Small intestine (tissue), 7 donors: ENCODE results near the gene MBD2. TPM values are rescaled to one million over a fixed set of nuclear protein-coding genes. Genes with fewer than 3 reads are reported as not detected.

Source experiments
- DNase-seq, 2 donors: peaks; one replicate each; pipeline versions ENCODE4 v3.0.0 to v3.0.0-alpha.2; 2013
- FAIRE-seq: peaks from 2 replicates; lab custom pipeline; 2012; peaks lifted over from hg19 to GRCh38; lab: Jason Lieb, UNC
- H3K27ac ChIP-seq, 3 donors: one replicate each; pipeline ENCODE4 v1.5.1; 2013; ENCODE audit warnings: low read length in 2 of 3, mild to moderate bottlenecking in 2 of 3, control low read depth in 1 of 3, inconsistent platforms in 1 of 3, low read depth in 1 of 3, moderate library complexity in 1 of 3
- H3K27me3 ChIP-seq, 3 donors: one replicate each; pipeline ENCODE4 v1.6.1; 2013; ENCODE audit warnings: low read length in 3 of 3, inconsistent platforms in 1 of 3; ENCODE audit not compliant: control insufficient read depth in 3 of 3, insufficient read depth in 3 of 3
- H3K36me3 ChIP-seq, 3 donors: one replicate each; pipeline ENCODE4 v1.6.1; 2013; ENCODE audit warnings: low read length in 3 of 3, inconsistent platforms in 1 of 3, low read depth in 1 of 3, mild to moderate bottlenecking in 1 of 3, moderate library complexity in 1 of 3; ENCODE audit not compliant: control insufficient read depth in 3 of 3, insufficient read depth in 2 of 3
- H3K4me1 ChIP-seq, 3 donors: one replicate each; pipeline ENCODE4 v1.6.1; 2013; ENCODE audit warnings: low read length in 2 of 3, inconsistent platforms in 1 of 3, low read depth in 1 of 3, mild to moderate bottlenecking in 1 of 3, moderate library complexity in 1 of 3; ENCODE audit not compliant: control insufficient read depth in 3 of 3, insufficient read depth in 2 of 3
- H3K4me3 ChIP-seq, 3 donors: one replicate each; pipeline ENCODE4 v1.5.1; 2013; ENCODE audit warnings: low read length in 3 of 3, control low read depth in 1 of 3, inconsistent platforms in 1 of 3, low read depth in 1 of 3, mild to moderate bottlenecking in 1 of 3, moderate library complexity in 1 of 3
- H3K9me3 ChIP-seq, 2 donors: one replicate each; pipeline ENCODE4 v1.6.1; 2013; ENCODE audit warnings: low read depth in 1 of 2, low read length in 1 of 2; ENCODE audit not compliant: control insufficient read depth in 2 of 2, insufficient read depth in 1 of 2
- WGBS, 3 donors: extraction: QIAGEN DNeasy Blood & Tissue Kit; methylation state at CpG; one replicate each; pipeline ENCODE4 v1.1.7; 2013; 5-methylcytosine and 5-hydroxymethylcytosine counted together
- polyA plus RNA-seq, 4 donors: library from polyadenylated mRNA; stranded (reverse) in 3 of 4; unstranded in 1 of 4; fragments of 200-250 nt in 3 of 4; fragments of 120-200 nt in 1 of 4; gene quantifications; one replicate each; pipeline versions ENCODE4 v1.2.1 to v1.2.3, GENCODE V29; 2013
- donor health status: healthy with polysubstance abuse.
- donor health status: control.
- donor health status: control.
- donor health status: Bipolar disorder and iron deficiency.
- donor health status: healthy.

Gene MBD2
- polyA plus RNA-seq, 4 donors = 24.0 to 65.1 (median 36.9) TPM

- no peak for FAIRE-seq
Observed at GRCh38 chr18:54183390-54183789, 41.1 kb downstream of the MBD2 start.

DNA sequence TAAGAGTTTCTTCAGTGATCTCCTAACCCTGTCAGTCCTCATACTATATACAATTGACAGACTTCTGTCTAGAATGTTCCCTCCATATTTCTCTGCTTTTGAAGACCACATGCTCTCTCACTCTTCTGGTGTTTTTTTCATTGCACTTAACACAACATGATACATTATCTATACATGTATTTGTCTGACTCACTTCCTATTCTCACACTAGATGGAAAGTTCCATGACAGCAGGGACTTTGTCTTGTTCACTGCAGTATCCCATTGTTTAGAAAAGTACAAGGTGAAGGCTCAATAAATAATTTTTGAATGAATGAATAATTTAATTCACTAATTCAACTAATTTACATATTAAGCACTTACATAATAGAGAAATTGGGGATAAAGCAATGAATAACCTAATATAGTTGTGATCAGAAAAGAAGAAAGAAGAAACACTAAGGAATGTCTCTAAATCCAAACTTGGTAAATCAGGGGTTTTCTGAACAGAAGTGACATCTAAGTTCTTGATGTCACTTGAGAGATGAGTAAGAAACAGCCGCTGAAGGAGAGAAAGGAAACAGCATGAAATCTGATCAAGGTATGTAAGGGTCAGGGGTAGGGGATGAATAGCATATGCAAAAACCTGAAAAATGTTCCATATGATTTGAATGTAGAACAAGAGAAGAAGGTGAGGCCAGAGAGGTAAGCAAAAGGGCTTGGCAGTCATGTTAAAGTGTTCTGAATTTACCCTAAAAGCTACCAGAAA is 42.4 kb downstream of the MBD2 start:
- H3K36me3 ChIP-seq = peaks cover 0 to 14% (median 4%) of the 10 kb centered on the region in 3 donors
- no peak overlapping the region for H3K27ac ChIP-seq
- no peaks in the 10 kb centered on the region for H3K27me3 ChIP-seq
- FAIRE-seq (no peak), DNase-seq (no peak)
- H3K4me3 ChIP-seq = no peak overlapping the region
- no peaks in the 10 kb centered on the region for H3K9me3 ChIP-seq
- WGBS, 3 donors = 76 to 95% (median 95%) methylated on average over 1 of the region's 1 CpG
- no peaks in the 10 kb centered on the region for H3K4me1 ChIP-seq

More at GRCh38 chr18:54183390-54183789, 41.1 kb downstream of the MBD2 start:
- Histone ChIP-seq H3K4me3 (no peak overlapping the region), H3K27me3 (no peaks in the 10 kb centered on the region), H3K4me1 (peaks cover 0 to 3% (median 2%) of the 10 kb centered on the region in 3 donors), H3K36me3 (peaks cover 8 to 12% (median 9%) of the 10 kb centered on the region in 3 donors), H3K27ac (no peak overlapping the region), H3K9me3 (no peaks in the 10 kb centered on the region)
- no peak for DNase-seq
- 85 to 93% (median 87%) methylated on average over 3 of the region's 3 CpGs for WGBS, 3 donors

- WGBS, 3 donors = 77 to 81% (median 79%) methylated on average over 1 of the region's 1 CpG
- Histone ChIP-seq H3K36me3 (peaks cover 0 to 5% (median 1%) of the 10 kb centered on the region in 3 donors), H3K4me3 (no peak overlapping the region), H3K4me1 (no peaks in the 10 kb centered on the region), H3K27me3 (no peaks in the 10 kb centered on the region), H3K9me3 (no peaks in the 10 kb centered on the region), H3K27ac (no peak overlapping the region)
- no peak for FAIRE-seq
- DNase-seq = no peak
Observed at GRCh38 chr18:54173980-54174630, 50.4 kb downstream of the MBD2 start.

DNA sequence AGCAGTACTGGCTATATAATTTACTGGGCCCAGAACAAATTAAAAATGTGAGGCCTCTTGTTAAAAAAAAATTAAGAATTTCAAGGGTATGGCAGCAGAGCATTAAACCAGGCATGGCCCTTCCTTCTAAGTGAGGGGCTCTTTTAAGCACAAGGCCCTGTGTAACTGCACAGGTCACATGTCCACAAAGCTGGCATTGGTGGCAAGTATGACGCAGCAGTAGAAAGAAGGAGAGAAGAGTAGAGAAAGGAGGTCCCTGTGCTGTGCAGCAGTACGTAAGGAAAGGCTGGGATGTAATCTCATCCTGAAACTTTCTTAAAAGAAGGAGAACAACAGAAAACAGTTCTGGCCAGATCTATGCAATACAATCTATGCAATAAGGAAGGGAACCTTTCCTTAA is 51.2 kb downstream of the MBD2 start:
- H3K4me1 ChIP-seq = no peaks in the 10 kb centered on the region
- FAIRE-seq (no peak), DNase-seq (no peak)
- no peaks in the 10 kb centered on the region for H3K27me3 ChIP-seq
- H3K27ac ChIP-seq = no peak overlapping the region
- H3K36me3 ChIP-seq = peaks cover 0 to 3% (median 1%) of the 10 kb centered on the region in 3 donors
- H3K9me3 ChIP-seq = no peaks in the 10 kb centered on the region
- no peak overlapping the region for H3K4me3 ChIP-seq
- WGBS, 3 donors = 86 to 100% (median 95%) methylated on average over 2 of the region's 2 CpGs

- no peak for FAIRE-seq
- Histone ChIP-seq H3K27ac (no peak overlapping the region), H3K9me3 (no peaks in the 10 kb centered on the region), H3K4me1 (no peaks in the 10 kb centered on the region), H3K36me3 (peaks cover 0 to 4% (median 4%) of the 10 kb centered on the region in 3 donors), H3K27me3 (no peaks in the 10 kb centered on the region), H3K4me3 (no peak overlapping the region)
- DNase-seq = no peak
- WGBS, 3 donors = 93 to 97% (median 94%) methylated on average over 4 of the region's 4 CpGs
Observed at GRCh38 chr18:54169431-54170403, 54.8 kb downstream of the MBD2 start.

- DNase-seq = no peak
- no peaks in the 10 kb centered on the region for H3K27me3 ChIP-seq
- H3K9me3 ChIP-seq = no peaks in the 10 kb centered on the region
- H3K27ac ChIP-seq = no peak overlapping the region
- FAIRE-seq = no peak
- no peaks in the 10 kb centered on the region for H3K4me1 ChIP-seq
- WGBS, 3 donors = 88 to 100% (median 98%) methylated on average over 1 of the region's 1 CpG
- no peak overlapping the region for H3K4me3 ChIP-seq
- H3K36me3 ChIP-seq = peaks cover 8 to 20% (median 17%) of the 10 kb centered on the region in 3 donors
Observed at GRCh38 chr18:54165450-54165849, 59.0 kb downstream of the MBD2 start.

GRCh38 chr18:54163453-54163852 is 61.0 kb downstream of the MBD2 start:
- no peak for FAIRE-seq

DNA sequence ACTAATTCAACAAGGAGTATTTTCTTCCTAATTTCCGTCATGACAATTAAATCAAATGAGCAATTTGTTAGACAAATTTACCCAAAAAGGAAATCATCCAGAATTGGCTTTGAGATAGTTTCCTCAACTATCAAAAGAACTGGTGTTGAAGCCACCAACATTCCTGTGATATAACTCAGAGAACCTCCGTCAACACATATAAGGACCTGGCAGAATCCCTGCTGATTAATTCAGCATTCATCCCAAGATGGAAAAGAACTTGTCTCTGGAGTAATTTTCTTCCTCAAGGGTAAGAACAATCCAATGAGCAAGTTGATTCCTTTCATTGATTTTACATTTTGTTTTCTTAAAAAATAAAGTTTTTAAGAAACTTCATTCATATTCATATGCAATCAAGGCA is 62.0 kb downstream of the MBD2 start:
- WGBS, 3 donors = 71 to 94% (median 91%) methylated on average over 2 of the region's 2 CpGs
- Histone ChIP-seq H3K4me3 (no peak overlapping the region), H3K27me3 (no peaks in the 10 kb centered on the region), H3K9me3 (no peaks in the 10 kb centered on the region), H3K27ac (no peak overlapping the region), H3K36me3 (peaks cover 8 to 40% (median 30%) of the 10 kb centered on the region in 3 donors), H3K4me1 (no peaks in the 10 kb centered on the region)
- FAIRE-seq (no peak), DNase-seq (no peak)

More at GRCh38 chr18:54163453-54163852, 61.0 kb downstream of the MBD2 start:
- no peak for DNase-seq
- WGBS, 3 donors = 79 to 91% (median 84%) methylated on average over 1 of the region's 1 CpG
- no peaks in the 10 kb centered on the region for H3K9me3 ChIP-seq
- no peaks in the 10 kb centered on the region for H3K4me1 ChIP-seq
- no peaks in the 10 kb centered on the region for H3K27me3 ChIP-seq
- H3K36me3 ChIP-seq = peaks cover 8 to 32% (median 23%) of the 10 kb centered on the region in 3 donors
- no peak overlapping the region for H3K4me3 ChIP-seq
- no peak overlapping the region for H3K27ac ChIP-seq
